Mesothelial cell of epicardium (in vitro differentiated cells): Measurements from ENCODE around the gene TRPM3. TPM values are rescaled to one million over a fixed set of nuclear protein-coding genes. Genes with fewer than 3 reads are reported as not detected.

Experiments
- DNase-seq, 2 experiments: peaks; one replicate each; pipeline ENCODE4 v3.0.0; 2021; ENCODE audit warnings: low spot score in 2 of 2; ENCODE audit not compliant: unreplicated experiment in 2 of 2
- H3K27ac Mint-ChIP-seq: 2 replicates; pipeline ENCODE4 v1.8.0; 2021; ENCODE audit warnings: mixed read lengths
- H3K27me3 Mint-ChIP-seq: 2 replicates; pipeline ENCODE4 v1.8.0; 2021; ENCODE audit warnings: low read depth, mixed read lengths
- H3K36me3 Mint-ChIP-seq: 2 replicates; pipeline ENCODE4 v1.8.0; 2021; ENCODE audit warnings: mixed read lengths
- H3K4me1 Mint-ChIP-seq: 2 replicates; pipeline ENCODE4 v1.8.0; 2021; ENCODE audit warnings: mixed read lengths
- H3K4me3 Mint-ChIP-seq: 2 replicates; pipeline ENCODE4 v1.8.0; 2021; ENCODE audit warnings: mild to moderate bottlenecking, moderate library complexity, mixed read lengths
- H3K9me3 Mint-ChIP-seq: 2 replicates; pipeline ENCODE4 v1.8.0; 2021; ENCODE audit warnings: mixed read lengths
- total RNA-seq: library from RNA; stranded (reverse); gene quantifications from 3 replicates; pipeline ENCODE4 v1.2.1, GENCODE V29; 2021
- TF ChIP-seq, protein P1 (sequence below): fragments of 200-600 bp; sonication (generic); IDR thresholded peaks from one replicate; pipeline ENCODE4 v1.5.0; 2021; ENCODE audit warnings: antibody characterized with exemption; ENCODE audit not compliant: unreplicated experiment

The TRPM3 gene
- total RNA-seq, 1 donor from 2014 or later, result 1.6 TPM

DNA sequence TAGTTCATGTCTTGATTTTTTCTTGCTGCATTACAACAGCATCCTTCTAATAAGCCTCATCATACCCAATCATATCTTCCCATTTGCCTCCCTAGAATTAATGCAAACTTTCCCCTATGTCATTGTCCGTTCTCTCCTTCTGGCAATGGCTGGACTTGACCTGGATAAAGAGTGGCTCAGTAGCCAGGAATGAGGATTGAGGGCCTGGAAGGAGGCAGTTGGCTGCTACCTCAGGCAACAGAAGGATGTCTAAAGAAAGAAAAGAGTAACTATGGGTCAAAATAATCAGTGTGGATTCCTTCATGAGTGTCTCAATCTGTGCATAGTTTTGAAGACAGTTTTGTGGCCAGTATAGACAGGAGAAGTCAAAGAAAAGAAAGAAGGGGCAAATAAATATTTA lies 209.6 kb downstream of the TRPM3 start:
- Mint-ChIP-seq H3K36me3 (peaks cover 2% of the 10 kb centered on the region), H3K9me3 (peaks cover 20% of the 10 kb centered on the region), H3K27ac (no peak overlapping the region), H3K27me3 (no peaks in the 10 kb centered on the region), H3K4me1 (no peaks in the 10 kb centered on the region), H3K4me3 (no peak overlapping the region)
- no peak for DNase-seq
- TF ChIP-seq, protein P1, sequence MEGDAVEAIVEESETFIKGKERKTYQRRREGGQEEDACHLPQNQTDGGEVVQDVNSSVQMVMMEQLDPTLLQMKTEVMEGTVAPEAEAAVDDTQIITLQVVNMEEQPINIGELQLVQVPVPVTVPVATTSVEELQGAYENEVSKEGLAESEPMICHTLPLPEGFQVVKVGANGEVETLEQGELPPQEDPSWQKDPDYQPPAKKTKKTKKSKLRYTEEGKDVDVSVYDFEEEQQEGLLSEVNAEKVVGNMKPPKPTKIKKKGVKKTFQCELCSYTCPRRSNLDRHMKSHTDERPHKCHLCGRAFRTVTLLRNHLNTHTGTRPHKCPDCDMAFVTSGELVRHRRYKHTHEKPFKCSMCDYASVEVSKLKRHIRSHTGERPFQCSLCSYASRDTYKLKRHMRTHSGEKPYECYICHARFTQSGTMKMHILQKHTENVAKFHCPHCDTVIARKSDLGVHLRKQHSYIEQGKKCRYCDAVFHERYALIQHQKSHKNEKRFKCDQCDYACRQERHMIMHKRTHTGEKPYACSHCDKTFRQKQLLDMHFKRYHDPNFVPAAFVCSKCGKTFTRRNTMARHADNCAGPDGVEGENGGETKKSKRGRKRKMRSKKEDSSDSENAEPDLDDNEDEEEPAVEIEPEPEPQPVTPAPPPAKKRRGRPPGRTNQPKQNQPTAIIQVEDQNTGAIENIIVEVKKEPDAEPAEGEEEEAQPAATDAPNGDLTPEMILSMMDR, result no peak

DNA sequence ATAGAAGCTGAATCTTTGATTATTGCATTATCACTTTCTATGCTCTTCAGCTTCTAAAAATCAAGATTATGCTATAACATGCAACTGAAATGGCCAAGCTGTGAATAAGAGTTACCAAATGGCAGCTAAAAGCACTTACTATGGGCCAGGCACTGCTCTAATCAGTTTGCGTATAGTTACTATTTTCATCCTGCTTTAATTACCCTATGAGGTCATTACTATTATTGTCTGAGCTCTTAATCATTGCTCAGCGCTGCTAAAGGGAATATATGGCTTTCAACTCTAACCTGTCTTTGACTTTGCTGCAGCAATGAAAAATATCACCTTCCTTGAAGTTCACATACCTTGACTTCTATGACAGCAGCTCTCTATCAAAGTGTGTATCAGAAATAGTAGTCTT lies 210.8 kb downstream of the TRPM3 start:
- DNase-seq, result no peak
- TF ChIP-seq, protein P1, result no peak
- Mint-ChIP-seq H3K27ac (no peak overlapping the region), H3K36me3 (peaks cover 2% of the 10 kb centered on the region), H3K27me3 (no peaks in the 10 kb centered on the region), H3K4me1 (no peaks in the 10 kb centered on the region), H3K9me3 (peaks cover 13% of the 10 kb centered on the region), H3K4me3 (no peak overlapping the region)

DNA sequence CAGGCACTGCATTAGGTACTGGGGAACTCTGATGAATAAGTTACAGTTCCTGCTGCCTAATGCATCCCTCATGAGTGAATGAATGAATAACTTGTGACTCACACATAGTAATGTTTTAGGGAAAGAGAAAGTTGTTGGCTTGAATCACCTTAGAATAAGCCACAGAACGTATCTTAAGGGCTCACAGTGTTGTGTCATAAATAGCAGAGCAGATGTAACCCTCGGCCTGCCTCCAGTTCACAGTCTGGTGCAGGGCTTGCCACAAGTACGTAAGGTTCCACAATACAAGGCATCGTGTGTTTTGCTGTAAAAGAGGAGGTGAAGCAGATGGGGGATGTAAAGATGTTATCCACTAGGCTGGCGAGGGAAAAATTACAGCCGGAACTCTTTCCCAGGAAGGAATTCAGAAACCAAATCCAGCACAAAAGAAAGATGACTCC lies 218.7 kb downstream of the TRPM3 start:
- no peak for DNase-seq
- TF ChIP-seq, protein P1, result no peak
- no peak overlapping the region for H3K4me3 Mint-ChIP-seq
- no peaks in the 10 kb centered on the region for H3K9me3 Mint-ChIP-seq
- H3K27me3 Mint-ChIP-seq, result peaks cover 2% of the 10 kb centered on the region
- H3K27ac Mint-ChIP-seq, result no peak overlapping the region
- no peaks in the 10 kb centered on the region for H3K36me3 Mint-ChIP-seq
- peaks cover 3% of the 10 kb centered on the region for H3K4me1 Mint-ChIP-seq

DNA sequence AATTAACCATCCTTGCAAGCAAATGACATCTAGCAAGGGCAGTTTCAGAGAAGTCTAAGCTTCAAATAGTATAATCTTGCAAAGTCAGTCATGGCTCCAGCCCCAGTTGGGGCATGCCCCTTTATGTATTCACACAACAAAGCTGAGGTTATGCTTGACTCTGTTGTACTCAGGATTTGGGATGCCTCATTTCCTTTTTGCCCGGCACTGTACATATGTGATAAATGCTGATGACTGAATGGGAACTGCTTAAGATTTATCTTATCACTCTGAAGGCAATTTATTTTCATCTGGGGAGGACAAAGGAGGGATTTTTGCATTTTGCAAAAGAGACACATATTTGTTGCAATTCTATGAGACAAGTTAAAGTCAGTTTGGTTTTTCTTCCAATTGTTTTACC lies 219.2 kb downstream of the TRPM3 start:
- no peak for DNase-seq
- H3K36me3 Mint-ChIP-seq, result no peaks in the 10 kb centered on the region
- peaks cover 2% of the 10 kb centered on the region for H3K27me3 Mint-ChIP-seq
- no peaks in the 10 kb centered on the region for H3K9me3 Mint-ChIP-seq
- TF ChIP-seq, protein P1, result no peak
- H3K4me1 Mint-ChIP-seq, result peaks cover 3% of the 10 kb centered on the region
- no peak overlapping the region for H3K4me3 Mint-ChIP-seq
- H3K27ac Mint-ChIP-seq, result no peak overlapping the region

DNA sequence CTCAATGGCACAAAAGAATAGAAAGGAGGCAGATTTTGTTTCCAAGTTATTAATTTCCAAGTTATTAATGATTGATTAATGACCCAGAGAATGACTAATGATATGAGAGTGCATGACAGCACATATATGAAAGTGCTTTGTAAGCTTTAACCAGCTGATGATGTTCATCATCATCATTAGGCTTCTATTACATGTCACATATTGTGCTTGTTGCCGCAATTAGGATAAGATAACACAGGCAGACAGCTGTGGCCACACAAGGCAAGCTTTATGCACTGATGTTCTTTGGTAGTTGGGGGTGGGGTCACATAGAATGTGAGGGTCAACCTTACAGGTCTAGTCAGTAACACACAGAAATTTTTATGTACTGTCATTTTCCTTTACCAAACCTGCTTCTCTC lies 219.7 kb downstream of the TRPM3 start:
- Mint-ChIP-seq H3K27me3 (peaks cover 2% of the 10 kb centered on the region), H3K9me3 (no peaks in the 10 kb centered on the region), H3K4me3 (no peak overlapping the region), H3K27ac (no peak overlapping the region), H3K36me3 (no peaks in the 10 kb centered on the region), H3K4me1 (peaks cover 3% of the 10 kb centered on the region)
- TF ChIP-seq, protein P1, result no peak
- no peak for DNase-seq

DNA sequence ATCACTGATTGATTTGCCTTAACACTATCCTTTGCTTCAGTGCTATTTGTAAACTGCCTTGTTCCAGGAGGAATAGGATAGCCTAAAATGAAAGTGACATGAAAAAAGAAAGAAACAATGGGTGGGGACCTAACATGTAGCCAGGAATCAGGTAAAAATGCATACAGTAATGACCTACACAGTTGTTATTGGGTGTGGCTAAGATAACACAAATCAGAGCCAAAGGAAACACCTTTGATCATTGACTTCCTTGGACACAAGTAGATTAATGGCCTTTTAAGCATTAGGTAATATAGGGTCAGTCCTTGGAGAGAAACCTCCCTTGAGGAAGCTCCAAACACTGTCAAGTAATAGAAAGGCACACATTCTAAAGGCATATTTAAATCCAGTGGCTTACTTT lies 220.4 kb downstream of the TRPM3 start:
- H3K27me3 Mint-ChIP-seq, result peaks cover 2% of the 10 kb centered on the region
- DNase-seq, result no peak
- H3K4me1 Mint-ChIP-seq, result peaks cover 3% of the 10 kb centered on the region
- H3K9me3 Mint-ChIP-seq, result no peaks in the 10 kb centered on the region
- no peak overlapping the region for H3K27ac Mint-ChIP-seq
- TF ChIP-seq, protein P1, result no peak
- H3K36me3 Mint-ChIP-seq, result no peaks in the 10 kb centered on the region
- H3K4me3 Mint-ChIP-seq, result no peak overlapping the region
